Upper lobe of right lung (tissue), 1 donor: Measurements from ENCODE around the gene FNDC1. TPM values are rescaled to one million over a fixed set of nuclear protein-coding genes. Genes with fewer than 3 reads are reported as not detected.

Source experiments
- ATAC-seq: fragments of 200-7000 bp; cut with Tn5 transposase; one replicate; pipeline ENCODE4 v1.9.1; 2020; ENCODE audit warnings: mild to moderate bottlenecking, moderate library complexity
- DNase-seq: peaks from one replicate; pipeline ENCODE4 v3.0.0-alpha.2; 2020
- H3K27ac ChIP-seq: fragments of 200-600 bp; one replicate; pipeline ENCODE4 v1.8.0; 2022
- H3K27me3 ChIP-seq: fragments of 200-600 bp; one replicate; pipeline ENCODE4 v1.8.0; 2022; ENCODE audit warnings: mild to moderate bottlenecking
- H3K36me3 ChIP-seq: fragments of 200-600 bp; one replicate; pipeline ENCODE4 v1.8.0; 2022
- H3K4me1 ChIP-seq: fragments of 200-600 bp; one replicate; pipeline ENCODE4 v1.8.0; 2022
- H3K4me3 ChIP-seq: fragments of 200-600 bp; one replicate; pipeline ENCODE4 v1.8.0; 2022; ENCODE audit warnings: mild to moderate bottlenecking
- H3K9me3 ChIP-seq: fragments of 200-600 bp; one replicate; pipeline ENCODE4 v1.8.0; 2022
- intact Hi-C: fragments of 100-400 bp; cut with DNase I; formaldehyde crosslinking; loops from one replicate; pipeline ENCODE4 v1.11.0; 2022
- total RNA-seq: library from RNA; stranded (reverse); fragmentation: NEBNext Ultra II Directional; extraction: Animal tissue kit (Norgen Biotek cat#: 25700); gene quantifications from one replicate; pipeline ENCODE4 v1.2.1, GENCODE V29; 2021
- TF ChIP-seq, protein P1 (sequence below): fragments of 200-600 bp; IDR thresholded peaks from one replicate; pipeline ENCODE4 v1.8.0; 2022; ENCODE audit warnings: antibody characterized with exemption
- donor health status: DM: no; HTN: yes; CAD: no; lungs with severe emphysema.

FNDC1 gene
- total RNA-seq, 1 donor from 2014 or later, result 1.1 TPM

GRCh38 chr6:159298840-159299239 lies 129.6 kb downstream of the FNDC1 start:
- no peak overlapping the region for H3K27ac ChIP-seq
- H3K36me3 ChIP-seq, result no peaks in the 10 kb centered on the region
- no peak for DNase-seq
- TF ChIP-seq, protein P1, sequence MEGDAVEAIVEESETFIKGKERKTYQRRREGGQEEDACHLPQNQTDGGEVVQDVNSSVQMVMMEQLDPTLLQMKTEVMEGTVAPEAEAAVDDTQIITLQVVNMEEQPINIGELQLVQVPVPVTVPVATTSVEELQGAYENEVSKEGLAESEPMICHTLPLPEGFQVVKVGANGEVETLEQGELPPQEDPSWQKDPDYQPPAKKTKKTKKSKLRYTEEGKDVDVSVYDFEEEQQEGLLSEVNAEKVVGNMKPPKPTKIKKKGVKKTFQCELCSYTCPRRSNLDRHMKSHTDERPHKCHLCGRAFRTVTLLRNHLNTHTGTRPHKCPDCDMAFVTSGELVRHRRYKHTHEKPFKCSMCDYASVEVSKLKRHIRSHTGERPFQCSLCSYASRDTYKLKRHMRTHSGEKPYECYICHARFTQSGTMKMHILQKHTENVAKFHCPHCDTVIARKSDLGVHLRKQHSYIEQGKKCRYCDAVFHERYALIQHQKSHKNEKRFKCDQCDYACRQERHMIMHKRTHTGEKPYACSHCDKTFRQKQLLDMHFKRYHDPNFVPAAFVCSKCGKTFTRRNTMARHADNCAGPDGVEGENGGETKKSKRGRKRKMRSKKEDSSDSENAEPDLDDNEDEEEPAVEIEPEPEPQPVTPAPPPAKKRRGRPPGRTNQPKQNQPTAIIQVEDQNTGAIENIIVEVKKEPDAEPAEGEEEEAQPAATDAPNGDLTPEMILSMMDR, result no peak
- ATAC-seq, result no peak
- no peaks in the 10 kb centered on the region for H3K9me3 ChIP-seq
- H3K4me1 ChIP-seq, result no peaks in the 10 kb centered on the region
- intact Hi-C loops, result no loop called here
- H3K27me3 ChIP-seq, result no peaks in the 10 kb centered on the region
- H3K4me3 ChIP-seq, result no peak overlapping the region

DNA sequence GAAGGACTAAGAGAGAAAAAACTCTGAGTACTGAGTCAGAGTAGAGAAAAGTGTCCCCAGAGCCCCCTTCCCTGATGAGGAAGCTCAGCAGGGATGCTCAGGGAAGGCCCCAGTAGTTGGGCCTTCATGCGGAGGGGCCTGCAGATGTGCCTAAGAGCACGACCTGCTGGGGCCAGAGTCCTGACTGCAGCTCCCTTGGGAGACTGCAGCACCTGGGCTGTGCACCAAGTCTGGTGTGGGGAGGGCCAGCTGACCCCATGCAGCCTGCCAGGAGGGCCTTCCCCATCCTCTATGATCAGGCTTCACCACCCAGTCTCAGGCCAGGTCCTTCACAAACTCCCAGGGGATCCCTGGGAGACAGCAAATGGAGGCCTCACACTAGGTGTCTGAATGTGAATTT lies 130.4 kb downstream of the FNDC1 start:
- Histone ChIP-seq H3K27ac (no peak overlapping the region), H3K9me3 (no peaks in the 10 kb centered on the region), H3K36me3 (no peaks in the 10 kb centered on the region), H3K4me3 (no peak overlapping the region), H3K27me3 (no peaks in the 10 kb centered on the region), H3K4me1 (no peaks in the 10 kb centered on the region)
- ATAC-seq (no peak), DNase-seq (no peak)
- intact Hi-C loops, result no loop called here
- TF ChIP-seq, protein P1, result no peak

- Histone ChIP-seq H3K4me1 (no peaks in the 10 kb centered on the region), H3K4me3 (no peak overlapping the region), H3K27ac (no peak overlapping the region), H3K36me3 (no peaks in the 10 kb centered on the region), H3K9me3 (no peaks in the 10 kb centered on the region), H3K27me3 (no peaks in the 10 kb centered on the region)
- ATAC-seq (no peak), DNase-seq (no peak)
- TF ChIP-seq, protein P1, result no peak
- intact Hi-C loops, result no loop called here
Measured at GRCh38 chr6:159301277-159301676, 132.1 kb downstream of the FNDC1 start.

GRCh38 chr6:159301810-159302593 lies 132.8 kb downstream of the FNDC1 start:
- H3K4me1 ChIP-seq, result no peaks in the 10 kb centered on the region
- DNase-seq (no peak), ATAC-seq (no peak)
- TF ChIP-seq, protein P1, result no peak
- H3K27ac ChIP-seq, result no peak overlapping the region
- H3K36me3 ChIP-seq, result no peaks in the 10 kb centered on the region
- H3K9me3 ChIP-seq, result no peaks in the 10 kb centered on the region
- no peak overlapping the region for H3K4me3 ChIP-seq
- no peaks in the 10 kb centered on the region for H3K27me3 ChIP-seq
- intact Hi-C loops, result no loop called here

- TF ChIP-seq, protein P1, result no peak
- Histone ChIP-seq H3K4me1 (no peaks in the 10 kb centered on the region), H3K36me3 (no peaks in the 10 kb centered on the region), H3K4me3 (no peak overlapping the region), H3K27ac (no peak overlapping the region), H3K9me3 (no peaks in the 10 kb centered on the region), H3K27me3 (no peaks in the 10 kb centered on the region)
- DNase-seq, result no peak
- no peak for ATAC-seq
- intact Hi-C loops, result no loop called here
Measured at GRCh38 chr6:159302594-159302992, 133.4 kb downstream of the FNDC1 start.
